H1 (cell line): ENCODE results near the gene VN1R2. TPM values are rescaled to one million over a fixed set of nuclear protein-coding genes. Genes with fewer than 3 reads are reported as not detected.

Experiments used
- BRCA1 ChIP-seq: IDR thresholded peaks from 2 replicates; pipeline ENCODE4 v1.6.1; 2012; ENCODE audit warnings: low read depth, low read length, improper control_type of control experiment
- CBX8 ChIP-seq: fragments of 300-800, 300-1000 bp; sonication (generic); IDR thresholded peaks from 2 replicates; pipeline ENCODE4 v1.7.1; 2016; ENCODE audit warnings: low read depth, low read length, borderline replicate concordance
- CHD2 ChIP-seq: IDR thresholded peaks from 2 replicates; pipeline ENCODE4 v1.6.1; 2012; ENCODE audit warnings: low read length, improper control_type of control experiment
- HDAC2 ChIP-seq, 2 experiments: fragments of 300-600 bp in 1 of 2; sonication (generic) in 1 of 2; IDR thresholded peaks; 2 replicates each; pipeline ENCODE4 v1.6.1; 2011 to 2012; ENCODE audit warnings: low read depth in 2 of 2, low read length in 2 of 2, mild to moderate bottlenecking in 2 of 2, moderate library complexity in 2 of 2, borderline replicate concordance in 1 of 2, inconsistent platforms in 1 of 2
- KDM4A ChIP-seq: IDR thresholded peaks from one replicate; pipeline ENCODE4 v1.7.1; 2012; ENCODE audit warnings: low read depth, mild to moderate bottlenecking, moderate library complexity, low read length, inconsistent platforms; ENCODE audit not compliant: severe bottlenecking
- PHF8 ChIP-seq: fragments of 200-600 bp; sonication (generic); conservative IDR thresholded peaks from 2 replicates; pipeline ENCODE4 v1.7.1; 2012; ENCODE audit warnings: low read depth, mild to moderate bottlenecking, inconsistent platforms, low read length, moderate library complexity
- POLR2A ChIP-seq, 2 experiments: IDR thresholded peaks; 1 replicate in 1 of 2; 2 replicates in 1 of 2; pipeline ENCODE4 v1.6.1; 2011; ENCODE audit warnings: low read depth in 2 of 2, low read length in 2 of 2, mild to moderate bottlenecking in 2 of 2; ENCODE audit errors: control extremely low read depth in 1 of 2
- RFX5 ChIP-seq: IDR thresholded peaks from 2 replicates; pipeline ENCODE4 v1.6.1; 2011; ENCODE audit warnings: low read depth, low read length, improper control_type of control experiment, borderline replicate concordance
- SAP30 ChIP-seq: fragments of 300-600 bp; sonication (generic); IDR thresholded peaks from 2 replicates; pipeline ENCODE4 v1.7.1; 2012; ENCODE audit warnings: low read length, moderate library complexity, mild to moderate bottlenecking, inconsistent platforms; ENCODE audit not compliant: insufficient read depth, insufficient replicate concordance
- SP1 ChIP-seq: IDR thresholded peaks from 2 replicates; pipeline ENCODE4 v1.6.1; 2011; ENCODE audit warnings: low read depth, low read length
- TAF1 ChIP-seq: IDR thresholded peaks from 2 replicates; pipeline ENCODE4 v1.6.1; 2011; ENCODE audit warnings: mild to moderate bottlenecking, low read depth, low read length
- TAF7 ChIP-seq: optimal IDR thresholded peaks from 2 replicates; pipeline ENCODE3; 2011; ENCODE audit warnings: low read depth, mild to moderate bottlenecking, inconsistent platforms, low read length, moderate library complexity, borderline replicate concordance
- YY1 ChIP-seq: IDR thresholded peaks from 2 replicates; pipeline ENCODE4 v1.6.1; 2011; ENCODE audit warnings: low read depth, mild to moderate bottlenecking, low read length
- polyA plus RNA-seq, 7 experiments: library from polyadenylated mRNA; depleted of rRNA in 3 of 7; stranded (reverse) in 5 of 7; unstranded in 2 of 7; fragments of >200 nt in 5 of 7; fragments of 200-250 nt in 2 of 7; gene quantifications; 1 replicate in 5 of 7; 2 replicates in 1 of 7; 4 replicates in 1 of 7; pipeline versions ENCODE4 v1.2.1 to v1.2.3, GENCODE V29; 2011 to 2013; ENCODE audit warnings: missing spikeins in 2 of 7, mixed read lengths in 2 of 7
- total RNA-seq: library from RNA; stranded (reverse); fragmentation: NEBNext Ultra II Directional; extraction: Animal tissue kit (Norgen Biotek cat#: 25700); gene quantifications from 2 replicates; pipeline ENCODE4 v1.2.1, GENCODE V29; 2021
- TF ChIP-seq, protein P1 (sequence below): IDR thresholded peaks from 2 replicates; pipeline ENCODE4 v1.6.1; 2012; ENCODE audit warnings: inconsistent platforms
- TF ChIP-seq, protein P2 (sequence below): IDR thresholded peaks from 2 replicates; pipeline ENCODE4 v1.6.1; 2012; ENCODE audit warnings: inconsistent platforms

The VN1R2 gene
- total and polyA plus RNA-seq, 2 of the 8 experiments (the other 6 are each of a cell fraction or from before 2014, with no cell fraction given), result not detected

DNA sequence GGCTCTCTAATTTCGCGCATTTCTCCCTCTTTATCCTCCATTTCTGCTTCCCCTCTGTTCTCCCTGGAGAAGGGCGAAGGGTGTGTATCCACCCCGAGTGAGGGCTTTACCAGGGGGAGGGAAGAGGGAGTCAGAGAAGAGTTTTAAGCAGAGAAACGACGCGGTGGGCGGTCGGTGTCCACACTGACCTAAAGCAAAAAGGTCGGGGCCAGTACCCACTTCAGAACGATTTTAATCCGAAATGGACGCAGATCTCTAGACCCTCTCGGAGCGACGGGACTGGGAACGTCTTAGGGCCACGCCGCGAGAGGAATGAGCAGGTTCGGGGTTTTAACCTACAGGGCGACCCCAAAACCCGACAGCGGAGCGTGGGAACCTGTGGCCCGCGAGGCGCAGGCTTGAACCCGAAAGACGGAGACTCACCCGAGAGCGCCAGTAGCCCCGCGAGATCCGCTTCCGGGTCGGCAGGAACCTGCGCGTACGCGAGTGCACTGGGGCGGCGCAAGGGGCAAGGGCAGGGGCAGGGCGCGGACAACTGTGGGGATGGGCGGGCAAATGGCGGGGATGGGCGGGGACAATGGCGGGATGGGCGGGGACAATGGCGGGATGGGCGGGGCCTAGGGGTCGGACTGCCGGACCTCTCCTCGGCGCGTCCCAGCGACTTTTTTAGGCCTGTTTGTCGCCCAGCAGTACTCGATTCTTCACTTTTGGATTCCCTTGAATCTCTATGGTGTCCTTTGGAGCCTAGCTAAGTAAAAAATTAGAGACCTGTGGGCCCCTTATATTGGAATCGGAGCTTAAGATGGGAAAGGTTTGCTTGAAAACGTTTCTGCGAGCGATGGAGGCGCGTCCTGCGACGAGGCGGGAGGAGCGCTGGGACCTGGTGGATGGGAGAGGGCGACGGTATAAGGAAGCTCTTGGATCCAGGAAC lies 3.4 kb upstream of the VN1R2 start, which contains the start of gene ZNF677 (continued):
- peak; percentile 74 for TF ChIP-seq KDM4A
- TF ChIP-seq RFX5, result no peak
- peak; percentile 79 for TF ChIP-seq PHF8
- TF ChIP-seq HDAC2 (IDR thresholded peaks at IDR 0.05; ENCODE audit: borderline replicate concordance in 1 of 2, low read depth in 2 of 2, low read length in 2 of 2), result peak; percentile 73 to 97; a peak in 3 of 4 replicates
- TF ChIP-seq, protein P1, sequence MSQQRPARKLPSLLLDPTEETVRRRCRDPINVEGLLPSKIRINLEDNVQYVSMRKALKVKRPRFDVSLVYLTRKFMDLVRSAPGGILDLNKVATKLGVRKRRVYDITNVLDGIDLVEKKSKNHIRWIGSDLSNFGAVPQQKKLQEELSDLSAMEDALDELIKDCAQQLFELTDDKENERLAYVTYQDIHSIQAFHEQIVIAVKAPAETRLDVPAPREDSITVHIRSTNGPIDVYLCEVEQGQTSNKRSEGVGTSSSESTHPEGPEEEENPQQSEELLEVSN, result peak; percentile 27; the same call in 1 of the 2 replicates
- no peak for TF ChIP-seq CBX8
- peak; percentile 51 for TF ChIP-seq TAF7
- peak; percentile 50 to 52 for TF ChIP-seq POLR2A (IDR thresholded peaks at IDR 0.05; ENCODE audit: control extremely low read depth in 1 of 2, low read depth in 2 of 2, low read length in 2 of 2)
- TF ChIP-seq, protein P2, sequence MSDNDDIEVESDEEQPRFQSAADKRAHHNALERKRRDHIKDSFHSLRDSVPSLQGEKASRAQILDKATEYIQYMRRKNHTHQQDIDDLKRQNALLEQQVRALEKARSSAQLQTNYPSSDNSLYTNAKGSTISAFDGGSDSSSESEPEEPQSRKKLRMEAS, result peak; percentile 46
- TF ChIP-seq SAP30, result peak; percentile 57
- peak; percentile 79 for TF ChIP-seq CHD2
- peak; percentile 5; the same call in 1 of the 2 replicates for TF ChIP-seq SP1
- TF ChIP-seq YY1, result peak; percentile 63; the same call in 1 of the 2 replicates
- TF ChIP-seq BRCA1, result 0 out of 2 replicates have a peak, but pooled peaks have one; percentile 23
- TF ChIP-seq TAF1, result peak; percentile 72; the same call in 1 of the 2 replicates
